GM18520 (cell line): Measurements from ENCODE around the gene APOLD1.
"Not testable (repeated sequence)": the region's sequence is repeated elsewhere in the genome, so short reads cannot be mapped to it uniquely, and the experiment has no call there.

Experiments
- ATAC-seq: cut with Tn5 transposase; IDR thresholded peaks from one replicate; pipeline ENCODE4 v1.9.1; 2021; ENCODE audit not compliant: unreplicated experiment

The APOLD1 gene, protein sequence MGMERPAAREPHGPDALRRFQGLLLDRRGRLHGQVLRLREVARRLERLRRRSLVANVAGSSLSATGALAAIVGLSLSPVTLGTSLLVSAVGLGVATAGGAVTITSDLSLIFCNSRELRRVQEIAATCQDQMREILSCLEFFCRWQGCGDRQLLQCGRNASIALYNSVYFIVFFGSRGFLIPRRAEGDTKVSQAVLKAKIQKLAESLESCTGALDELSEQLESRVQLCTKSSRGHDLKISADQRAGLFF

GRCh38 chr12:12784911-12785814 is at the start of gene APOLD1:
APOLD1 (plus strand) TSS chr12:12785659; CDS start chr12:12785692, 33 bp downstream.
- ATAC-seq: no peak

GRCh38 chr12:12736759-12737676 is 48.4 kb upstream of the APOLD1 start:
- peak; percentile 42 for ATAC-seq

DNA sequence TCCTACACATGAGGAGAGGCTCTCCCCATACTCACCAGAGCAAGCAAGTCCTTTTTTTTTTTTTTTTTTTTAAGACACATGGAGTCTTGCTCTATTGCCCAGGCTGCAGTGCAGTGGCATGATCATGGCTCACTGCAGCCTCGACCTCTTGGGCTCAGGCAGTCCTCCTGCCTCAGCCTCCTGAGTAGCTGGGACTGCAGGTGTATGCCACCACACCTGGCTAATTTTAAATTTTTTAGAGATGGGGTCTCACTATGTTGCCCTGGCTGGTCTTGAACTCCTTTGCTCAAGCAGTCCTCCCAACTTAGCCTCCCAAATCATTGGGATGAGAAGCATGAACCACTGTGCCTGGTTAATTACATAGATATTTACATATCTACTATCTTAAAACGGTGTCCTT is 47.3 kb upstream of the APOLD1 start:
- not testable (repeated sequence) for ATAC-seq

DNA sequence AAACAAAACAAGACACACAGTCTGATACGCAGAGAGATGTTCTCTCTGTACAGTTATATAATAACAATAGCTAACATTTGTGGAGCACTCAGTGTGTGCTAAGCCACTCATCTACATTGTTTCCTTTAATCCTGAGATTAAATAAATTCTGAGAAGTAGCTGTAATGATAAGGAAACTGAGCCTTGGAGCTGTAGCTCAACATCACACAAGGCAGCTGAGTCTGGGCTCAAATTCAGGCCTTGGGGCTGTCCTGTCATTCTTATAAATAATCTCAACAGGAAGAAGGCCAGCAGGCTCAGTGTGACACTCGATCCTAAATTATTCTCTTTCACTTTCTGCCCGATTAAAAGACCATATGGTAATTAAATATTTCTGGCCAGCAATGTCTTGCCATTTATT is 43.8 kb upstream of the APOLD1 start:
- ATAC-seq: no peak

DNA sequence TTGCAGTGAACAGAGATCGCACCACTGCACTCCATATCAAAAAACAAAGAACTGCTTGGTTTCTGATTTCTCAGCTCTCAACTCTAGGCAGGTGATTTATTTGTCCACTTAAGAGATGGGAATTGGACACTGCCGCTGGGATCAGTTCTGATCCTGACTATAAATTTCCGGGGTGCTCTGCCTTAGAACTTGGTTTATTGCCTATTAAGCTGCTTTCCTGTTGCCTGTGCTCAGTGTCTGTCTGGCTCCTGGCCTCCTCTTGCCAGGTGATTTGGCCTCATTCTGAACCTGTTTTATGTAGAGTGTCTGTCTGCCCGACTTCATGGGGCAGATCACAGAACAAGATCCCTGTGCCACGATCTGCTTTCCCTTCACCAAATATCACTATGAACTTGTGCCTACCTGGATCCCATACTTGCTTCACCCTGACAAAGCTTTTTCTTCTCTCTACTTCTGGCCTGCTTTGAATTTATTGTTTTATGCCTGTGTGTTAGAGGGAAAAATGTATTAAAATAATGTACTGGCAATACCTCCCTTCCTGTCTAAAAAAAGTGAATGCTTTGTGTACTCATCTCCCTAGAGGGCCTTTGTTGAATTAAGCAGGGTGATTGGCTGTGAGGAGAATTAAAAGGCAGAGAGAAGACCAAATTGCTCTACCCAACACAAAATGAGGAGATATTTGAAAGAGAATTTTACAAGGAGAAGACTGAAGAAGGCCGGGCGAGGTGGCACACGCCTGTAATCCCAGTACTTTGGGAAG is 40.7 kb upstream of the APOLD1 start:
- ATAC-seq: no peak

DNA sequence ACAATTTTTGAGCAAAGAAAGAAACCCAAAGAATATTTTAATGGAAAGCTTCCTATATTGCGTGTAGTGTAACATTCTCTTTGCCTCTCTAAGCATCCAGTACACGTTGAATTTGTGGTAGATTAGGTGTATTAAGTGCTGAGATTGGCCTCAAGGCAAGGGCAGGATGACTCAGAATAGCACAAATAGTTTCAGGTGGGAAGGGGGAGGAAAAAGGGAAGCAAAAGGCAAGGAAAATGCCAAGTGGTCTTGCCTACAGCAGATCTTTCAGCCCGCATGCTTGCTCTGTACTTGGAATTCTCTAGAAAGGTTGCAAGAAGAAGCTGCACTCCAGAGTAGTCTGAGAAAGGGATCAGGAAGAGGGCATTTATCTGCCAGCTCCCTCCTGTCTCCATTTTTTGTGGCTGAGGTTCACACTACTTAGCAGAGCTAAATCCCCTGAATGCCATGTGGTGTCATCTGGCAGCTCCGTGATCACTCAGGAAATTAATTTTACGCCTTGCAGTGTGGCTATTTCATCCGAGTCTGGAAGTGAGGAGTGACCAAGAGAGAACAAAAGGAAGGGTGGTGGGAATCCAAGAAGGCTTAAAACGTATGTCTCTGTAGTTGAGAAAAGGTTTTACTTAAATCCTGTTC is 39.8 kb upstream of the APOLD1 start:
- no peak for ATAC-seq

- ATAC-seq: no peak
These were observed 38.2 kb upstream of the APOLD1 start for GRCh38 chr12:12747278-12747677.

- ATAC-seq: no peak
These were observed 37.4 kb upstream of the APOLD1 start for GRCh38 chr12:12748044-12748443.

DNA sequence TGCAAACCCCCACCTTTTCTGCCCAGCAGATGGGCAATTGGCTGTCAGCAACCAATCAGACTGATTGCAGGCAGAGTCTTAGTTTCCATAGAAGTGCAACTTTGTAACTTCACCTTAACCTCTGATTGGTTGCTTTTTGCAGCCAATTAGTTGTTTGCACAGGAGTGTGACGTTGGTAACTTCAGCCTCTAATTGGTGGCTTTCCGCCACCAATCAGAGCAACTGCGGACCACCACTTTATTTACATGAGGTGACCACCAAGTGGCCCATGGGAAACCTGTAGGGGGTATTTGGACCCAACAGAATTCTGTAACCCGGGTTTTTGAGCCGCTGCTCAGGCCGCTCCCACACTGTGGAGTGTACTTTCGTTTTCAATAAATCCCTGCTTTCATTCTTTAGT is 36.0 kb upstream of the APOLD1 start:
- ATAC-seq: no peak

DNA sequence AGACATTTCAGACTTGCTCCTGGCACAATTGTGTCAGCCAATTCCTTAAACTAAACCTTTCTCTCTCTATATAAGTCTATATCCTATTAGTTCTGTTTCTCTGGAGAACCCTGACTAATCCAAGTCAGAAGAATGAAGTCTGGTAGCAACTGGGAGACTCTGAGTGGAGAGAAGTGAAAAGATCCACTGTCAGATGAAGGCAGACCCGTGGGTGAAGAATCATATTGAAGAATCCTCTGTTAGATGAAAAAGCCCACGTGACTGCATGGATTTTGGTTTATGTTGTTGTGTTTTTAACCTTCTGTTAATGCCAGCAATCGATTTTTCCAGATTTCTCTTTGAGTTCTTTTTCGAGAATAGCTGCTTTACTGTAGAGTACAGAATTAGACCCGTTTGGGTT is 29.5 kb upstream of the APOLD1 start:
- no peak for ATAC-seq

DNA sequence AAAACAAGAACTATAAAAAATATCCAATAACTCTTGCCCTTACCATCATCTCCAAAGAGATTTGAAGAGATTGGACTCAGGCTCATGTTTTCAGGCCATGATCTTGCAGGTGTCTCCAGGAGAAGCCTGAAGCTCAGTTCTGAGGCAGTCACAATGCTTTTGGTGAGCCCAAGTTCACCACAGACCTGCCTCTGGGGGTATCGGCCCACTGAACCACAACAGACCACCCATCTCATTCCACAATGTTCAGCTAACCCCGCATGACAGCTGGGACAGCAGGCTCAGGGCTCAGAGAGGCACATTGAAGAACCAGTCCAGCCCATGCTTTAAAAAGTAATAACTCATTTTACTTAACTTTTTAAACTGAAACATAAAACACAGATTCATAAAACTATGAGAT is 28.3 kb upstream of the APOLD1 start:
- no peak for ATAC-seq

DNA sequence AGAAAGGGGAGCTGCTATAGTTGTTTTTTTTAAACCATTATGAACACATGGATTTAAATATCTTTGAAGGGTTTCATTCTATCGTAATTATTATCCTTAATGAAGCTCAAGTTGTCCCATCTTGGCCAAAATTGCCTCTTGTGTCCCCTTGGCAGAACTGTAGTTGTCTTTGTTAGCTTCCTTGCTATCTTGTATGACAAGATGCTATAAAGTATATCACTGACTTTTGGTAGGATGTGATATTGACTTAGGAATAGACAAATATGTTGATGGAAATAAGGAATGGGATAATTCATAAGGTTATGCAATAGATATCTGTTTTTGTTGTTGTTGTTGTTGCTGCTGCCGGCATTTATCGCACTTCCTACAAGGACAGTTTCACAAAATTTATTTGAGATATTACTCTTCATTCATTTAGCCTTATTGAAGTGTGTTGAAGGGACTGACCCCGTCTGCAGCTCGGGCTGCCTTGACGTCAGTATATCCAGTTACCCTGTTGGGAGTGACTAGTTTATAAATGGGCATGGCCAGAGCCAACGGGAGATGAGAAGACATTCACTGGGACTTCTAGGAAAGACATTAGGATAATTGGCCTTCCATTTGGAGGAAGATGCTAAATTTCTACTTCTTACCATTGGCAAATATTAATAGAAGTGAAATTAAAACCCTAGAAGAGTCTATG is 26.1 kb upstream of the APOLD1 start:
- no peak for ATAC-seq

- no peak for ATAC-seq
These were observed 20.6 kb upstream of the APOLD1 start for GRCh38 chr12:12764824-12765223.

DNA sequence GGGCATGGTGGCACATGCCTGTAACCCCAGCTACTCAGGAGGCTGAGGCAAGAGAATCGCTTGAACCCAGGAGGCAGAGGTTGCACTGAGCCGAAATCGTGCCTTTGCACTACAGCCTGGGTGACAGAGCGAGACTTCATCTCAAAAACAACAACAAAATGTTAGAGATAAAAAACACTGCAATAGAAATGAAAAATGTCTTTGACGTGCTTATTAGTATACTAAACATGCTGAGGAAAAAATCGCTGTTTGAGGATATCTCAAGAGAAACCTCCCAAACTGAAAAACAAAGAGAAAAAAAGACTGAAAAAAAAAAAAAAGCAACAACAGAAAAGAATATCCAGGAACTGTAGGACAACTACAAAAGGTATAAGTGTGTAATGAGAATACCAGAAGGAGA is 15.2 kb upstream of the APOLD1 start:
- ATAC-seq: no peak

GRCh38 chr12:12774791-12775190 is 10.7 kb upstream of the APOLD1 start:
- ATAC-seq: no peak

GRCh38 chr12:12776261-12776660 is 9.2 kb upstream of the APOLD1 start:
- ATAC-seq: no peak

GRCh38 chr12:12777092-12777491 is 8.4 kb upstream of the APOLD1 start:
- no peak for ATAC-seq

- no peak for ATAC-seq
These were observed 6.5 kb upstream of the APOLD1 start for GRCh38 chr12:12779007-12779406.

DNA sequence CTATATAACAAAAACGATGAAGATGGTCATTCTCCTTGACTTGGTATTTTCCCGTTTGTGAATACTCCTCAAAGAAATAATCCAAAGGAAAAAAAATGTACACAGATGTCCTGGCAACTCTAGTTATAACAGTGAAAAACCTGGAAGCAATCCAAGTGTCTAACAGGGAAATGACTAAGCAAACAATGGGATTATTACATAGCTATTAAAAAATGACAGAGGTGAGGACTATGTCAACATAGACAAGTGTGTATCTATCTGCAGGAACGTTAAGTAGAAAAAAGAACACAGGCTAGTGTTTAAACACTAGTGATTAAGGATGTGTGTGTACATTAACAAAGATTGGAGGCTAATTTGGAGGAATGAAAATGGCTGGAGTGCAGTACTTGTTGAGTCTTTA is 5.9 kb upstream of the APOLD1 start:
- no peak for ATAC-seq

DNA sequence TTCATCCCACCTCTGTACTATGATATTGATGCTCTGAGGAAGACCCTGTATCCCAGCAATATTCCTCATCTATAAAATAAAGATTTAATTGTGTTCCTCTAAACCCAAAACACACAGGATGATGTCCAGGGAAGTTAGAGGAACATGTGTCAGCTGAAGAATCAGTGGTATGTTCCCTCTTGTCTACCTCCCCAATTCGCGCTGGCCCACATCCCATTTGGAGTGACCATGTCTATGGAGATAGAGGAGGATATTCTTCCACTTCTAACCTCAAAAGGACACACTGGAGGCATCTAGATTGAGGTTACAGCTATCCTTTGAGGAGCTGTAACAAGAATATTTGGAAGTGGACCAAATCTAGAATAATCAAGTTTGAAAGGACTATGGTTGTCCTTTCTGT is 1.3 kb upstream of the APOLD1 start:
- ATAC-seq: no peak
